Measurements from ENCODE around the gene FHAD1.

The FHAD1 gene

GRCh38 chr1:15444468-15445389, 197.7 kb downstream of the FHAD1 start:
- no peak for DNase-seq

GRCh38 chr1:15445390-15446122, 198.5 kb downstream of the FHAD1 start:
- no peak for DNase-seq

- DNase-seq: no peak
These were observed 199.2 kb downstream of the FHAD1 start for GRCh38 chr1:15446212-15446611.
